GM06990 (cell line): ENCODE results near the gene SLC41A3.

Experiments used
- DNase-seq: peaks from one replicate; pipeline ENCODE4 v3.0.0-alpha.2; 2011; ENCODE audit not compliant: insufficient read length; ENCODE audit errors: extremely low read depth
- H3K27me3 ChIP-seq: replicated peaks from 2 replicates; pipeline ENCODE4 v1.6.0; 2011; ENCODE audit warnings: low read length; ENCODE audit not compliant: control insufficient read depth, insufficient read depth
- H3K36me3 ChIP-seq: 2 replicates; pipeline ENCODE4 v1.5.1; 2011; ENCODE audit warnings: low read length; ENCODE audit not compliant: control insufficient read depth, insufficient read depth
- H3K4me3 ChIP-seq: replicated peaks from 2 replicates; pipeline ENCODE4 v1.5.1; 2011; ENCODE audit warnings: low read depth, mild to moderate bottlenecking, control low read depth, low read length
- TF ChIP-seq, protein P1 (sequence below): IDR thresholded peaks from 2 replicates; pipeline ENCODE4 v1.5.1; 2011; ENCODE audit warnings: low read length, control low read depth, mild to moderate bottlenecking, inconsistent platforms; ENCODE audit not compliant: insufficient read depth, poor library complexity, severe bottlenecking

SLC41A3 gene

DNA sequence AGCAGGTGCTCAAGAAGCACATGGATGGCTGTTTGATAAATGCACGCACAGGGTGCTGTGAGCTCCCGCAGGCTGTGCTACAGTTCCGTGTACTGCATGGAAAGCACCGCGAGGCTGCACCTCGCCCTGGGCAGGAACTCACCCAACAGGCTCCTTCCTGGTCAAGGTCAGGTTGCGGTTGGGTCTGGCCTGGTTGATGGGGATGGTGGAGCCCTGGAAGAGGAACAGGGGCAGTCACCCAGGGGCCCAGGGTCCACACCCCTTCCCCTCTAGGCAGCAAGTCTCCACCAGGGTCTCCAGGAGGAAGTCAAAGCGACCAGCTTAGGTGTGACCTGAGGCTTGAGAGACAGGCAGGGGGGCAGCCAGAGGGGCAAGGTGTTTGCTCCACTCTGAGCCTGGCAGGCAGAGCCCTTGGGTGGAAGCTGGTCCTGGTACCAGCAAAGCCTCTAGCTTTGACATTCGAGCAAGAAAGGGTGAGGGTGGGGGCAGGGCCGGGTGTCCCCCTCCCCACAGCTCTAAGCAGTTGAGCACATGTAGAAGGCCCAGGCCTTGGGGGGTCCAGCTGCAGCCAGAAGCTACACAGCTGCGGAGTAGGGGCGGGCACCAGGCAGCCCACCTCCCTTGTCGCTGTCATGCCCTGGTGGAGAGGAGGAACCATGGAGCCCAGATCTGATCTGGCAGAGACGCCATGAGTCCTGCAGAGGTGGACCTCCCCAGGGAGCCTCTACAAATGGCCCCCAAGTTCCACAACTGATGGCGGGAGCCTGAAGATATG, 46.3 kb upstream of the SLC41A3 start:
- Histone ChIP-seq H3K36me3 (no peaks in the 10 kb centered on the region), H3K4me3 (no peak overlapping the region), H3K27me3 (no peaks in the 10 kb centered on the region; the same call in none of the 2 replicates)
- TF ChIP-seq, protein P1, sequence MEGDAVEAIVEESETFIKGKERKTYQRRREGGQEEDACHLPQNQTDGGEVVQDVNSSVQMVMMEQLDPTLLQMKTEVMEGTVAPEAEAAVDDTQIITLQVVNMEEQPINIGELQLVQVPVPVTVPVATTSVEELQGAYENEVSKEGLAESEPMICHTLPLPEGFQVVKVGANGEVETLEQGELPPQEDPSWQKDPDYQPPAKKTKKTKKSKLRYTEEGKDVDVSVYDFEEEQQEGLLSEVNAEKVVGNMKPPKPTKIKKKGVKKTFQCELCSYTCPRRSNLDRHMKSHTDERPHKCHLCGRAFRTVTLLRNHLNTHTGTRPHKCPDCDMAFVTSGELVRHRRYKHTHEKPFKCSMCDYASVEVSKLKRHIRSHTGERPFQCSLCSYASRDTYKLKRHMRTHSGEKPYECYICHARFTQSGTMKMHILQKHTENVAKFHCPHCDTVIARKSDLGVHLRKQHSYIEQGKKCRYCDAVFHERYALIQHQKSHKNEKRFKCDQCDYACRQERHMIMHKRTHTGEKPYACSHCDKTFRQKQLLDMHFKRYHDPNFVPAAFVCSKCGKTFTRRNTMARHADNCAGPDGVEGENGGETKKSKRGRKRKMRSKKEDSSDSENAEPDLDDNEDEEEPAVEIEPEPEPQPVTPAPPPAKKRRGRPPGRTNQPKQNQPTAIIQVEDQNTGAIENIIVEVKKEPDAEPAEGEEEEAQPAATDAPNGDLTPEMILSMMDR = no peak
- no peak for DNase-seq

DNA sequence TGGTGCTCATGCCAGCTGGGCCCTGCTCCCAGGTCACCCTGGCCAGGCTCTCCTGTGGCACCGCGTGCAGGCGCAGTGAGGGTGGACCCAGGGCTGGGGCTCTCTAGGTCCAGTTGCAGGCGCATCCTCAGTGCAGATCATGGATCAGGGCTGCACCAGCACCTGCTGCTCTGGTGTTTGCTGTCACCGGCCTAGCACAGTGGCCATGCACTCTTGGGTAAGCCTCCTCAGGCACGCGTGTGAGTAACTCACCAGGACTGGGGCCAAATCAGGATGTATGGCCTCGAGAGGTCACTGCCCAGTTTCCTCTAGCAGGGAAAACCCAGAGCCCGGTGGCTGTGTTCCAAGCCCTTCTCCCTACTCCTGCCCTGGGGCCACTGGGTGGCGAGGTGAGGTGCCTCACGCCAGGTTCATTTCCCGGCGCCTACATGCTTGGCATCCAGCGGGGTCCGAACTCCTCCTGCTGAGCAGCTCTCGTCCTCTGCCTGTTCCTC, 45.5 kb upstream of the SLC41A3 start:
- H3K36me3 ChIP-seq = no peaks in the 10 kb centered on the region
- TF ChIP-seq, protein P1 = no peak
- no peak overlapping the region for H3K4me3 ChIP-seq
- H3K27me3 ChIP-seq = no peaks in the 10 kb centered on the region; the same call in none of the 2 replicates
- DNase-seq = no peak

DNA sequence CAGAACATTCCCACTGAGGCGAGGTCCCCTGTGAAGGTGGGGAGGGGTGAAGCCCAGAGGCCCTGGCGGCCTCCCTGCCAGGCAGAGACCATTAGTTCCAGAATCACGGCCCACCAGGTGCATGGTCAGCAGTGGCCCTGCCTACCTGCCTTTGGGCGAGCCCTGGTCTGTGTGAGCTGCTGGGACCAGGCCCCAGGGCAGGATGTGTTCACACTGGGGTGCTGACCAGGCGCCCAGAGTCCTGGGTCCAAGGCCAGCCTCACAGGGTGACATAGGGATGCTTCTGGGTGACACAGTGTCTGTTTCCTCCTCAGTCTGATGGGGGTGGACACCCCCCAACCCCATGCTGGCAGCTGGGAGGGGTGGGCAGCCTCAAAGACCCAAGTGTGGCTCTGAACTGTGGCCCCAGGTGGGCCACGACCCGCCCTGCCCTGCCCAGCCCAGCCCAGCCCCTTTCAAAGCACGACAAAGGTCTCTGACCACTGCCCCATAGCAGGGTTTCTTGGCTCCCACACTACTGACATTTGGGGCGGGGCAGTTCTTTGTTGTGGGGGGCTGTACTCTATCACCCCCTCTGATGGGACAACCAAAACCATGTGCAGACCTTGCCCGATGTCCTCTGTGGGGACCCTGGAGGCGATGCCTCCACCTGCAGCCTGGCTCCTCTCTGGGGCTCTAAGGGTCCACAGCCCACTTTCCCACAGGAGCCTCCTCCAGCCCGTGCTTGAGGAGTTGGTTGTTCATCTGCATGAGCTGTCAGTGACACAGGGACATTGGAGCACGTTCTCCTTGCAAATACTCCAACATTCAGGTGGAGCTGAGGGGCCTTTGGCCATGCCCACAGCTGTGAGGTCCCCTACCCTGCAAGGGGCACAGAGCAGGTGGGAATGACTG, 44.8 kb upstream of the SLC41A3 start:
- Histone ChIP-seq H3K36me3 (no peaks in the 10 kb centered on the region), H3K27me3 (no peaks in the 10 kb centered on the region; the same call in none of the 2 replicates), H3K4me3 (no peak overlapping the region)
- DNase-seq = no peak
- TF ChIP-seq, protein P1 = no peak

DNA sequence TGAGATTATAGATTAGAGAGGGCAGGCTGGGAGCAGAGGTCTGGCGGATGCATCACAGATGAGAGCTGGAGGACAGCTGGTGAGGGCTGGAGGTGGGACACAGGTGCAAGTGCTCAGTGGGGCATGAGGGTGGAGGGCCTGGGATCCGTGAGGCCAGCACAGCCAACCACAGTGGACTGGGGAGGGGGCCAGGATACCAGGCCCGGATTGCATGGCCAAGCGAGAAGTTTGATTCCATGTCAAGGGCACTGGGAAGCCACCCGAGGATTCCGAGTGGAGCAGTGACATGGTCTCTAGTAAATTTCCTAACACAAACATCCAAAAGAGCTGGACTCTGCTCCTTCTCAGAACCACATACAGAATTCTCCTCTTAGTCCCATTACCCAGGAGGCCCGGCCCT, 44.0 kb upstream of the SLC41A3 start:
- Histone ChIP-seq H3K36me3 (no peaks in the 10 kb centered on the region), H3K4me3 (no peak overlapping the region), H3K27me3 (no peaks in the 10 kb centered on the region; the same call in none of the 2 replicates)
- no peak for DNase-seq
- TF ChIP-seq, protein P1 = no peak

DNA sequence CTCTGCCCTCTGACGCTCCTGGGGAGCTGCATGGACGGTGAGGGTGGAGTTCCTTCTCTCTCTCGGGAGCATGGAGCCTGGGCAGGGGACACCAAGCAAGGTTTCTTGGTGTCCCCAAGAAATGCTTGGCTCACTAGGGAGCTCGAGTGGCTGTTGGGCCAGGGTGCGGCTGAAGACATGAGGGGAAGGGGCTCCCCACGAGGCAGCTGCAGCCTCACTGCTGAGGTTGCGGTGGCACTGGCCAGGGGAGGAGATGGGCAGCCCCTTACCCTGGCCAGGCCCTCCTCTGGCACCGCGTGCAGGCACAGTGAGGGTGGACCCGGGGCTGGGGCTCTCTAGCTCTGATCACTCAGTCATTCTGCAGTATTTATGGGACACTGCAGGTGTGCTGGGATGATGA, 43.5 kb upstream of the SLC41A3 start:
- no peak for DNase-seq
- no peaks in the 10 kb centered on the region; the same call in none of the 2 replicates for H3K27me3 ChIP-seq
- no peak overlapping the region for H3K4me3 ChIP-seq
- no peaks in the 10 kb centered on the region for H3K36me3 ChIP-seq
- TF ChIP-seq, protein P1 = no peak
